ENCODE results near the gene ZNF582. TPM values are rescaled to one million over a fixed set of nuclear protein-coding genes. Genes with fewer than 3 reads are reported as not detected.

ZNF582 gene
- total RNA-seq, 1 donor from 2014 or later, result 2.5 TPM

DNA sequence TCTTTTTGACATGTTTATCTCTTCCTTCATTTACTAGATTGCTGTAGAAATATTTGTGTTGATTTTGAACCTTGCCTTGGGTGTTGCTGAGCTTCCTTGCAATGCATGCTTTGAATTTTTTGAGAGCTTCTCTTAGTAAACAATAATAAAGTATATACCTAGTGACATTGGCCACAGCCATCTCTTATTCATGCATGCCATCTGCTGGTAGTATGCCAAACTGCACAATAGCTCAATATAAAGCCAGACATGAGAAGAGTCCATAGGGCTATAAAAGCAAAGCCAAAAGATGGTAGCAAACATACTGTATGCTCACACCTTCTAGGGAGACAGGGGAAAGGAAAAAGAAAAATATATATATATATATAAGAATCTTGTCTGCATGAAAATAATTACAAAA lies 59.8 kb downstream of the ZNF582 start:
- Mint-ChIP-seq H3K9me3 (peaks cover 21% of the 10 kb centered on the region), H3K36me3 (no peaks in the 10 kb centered on the region), H3K27ac (no peak overlapping the region), H3K4me1 (no peaks in the 10 kb centered on the region), H3K4me3 (no peak overlapping the region), H3K27me3 (ENCODE audit: insufficient read depth, low read depth) (peaks cover 2% of the 10 kb centered on the region)
- Histone ChIP-seq H3K4me3 (no peak overlapping the region), H3K9ac (no peak overlapping the region), H3F3A (ENCODE audit: low read depth) (no peaks in the 10 kb centered on the region), H3K4me2 (no peak overlapping the region), H3K27me3 (no peaks in the 10 kb centered on the region), H4K20me1 (ENCODE audit: low read depth) (no peaks in the 10 kb centered on the region), H2AFZ (replicated peaks) (no peak overlapping the region), H3K27ac (no peak overlapping the region), H3K36me3 (no peaks in the 10 kb centered on the region), H3K79me2 (ENCODE audit: low read depth) (no peaks in the 10 kb centered on the region), H3K4me1 (no peaks in the 10 kb centered on the region), H3K9me3 (ENCODE audit: low read depth) (no peaks in the 10 kb centered on the region)
- no peak for TF ChIP-seq EZH2 (IDR thresholded peaks at IDR 0.05)
- TF ChIP-seq, protein P1, sequence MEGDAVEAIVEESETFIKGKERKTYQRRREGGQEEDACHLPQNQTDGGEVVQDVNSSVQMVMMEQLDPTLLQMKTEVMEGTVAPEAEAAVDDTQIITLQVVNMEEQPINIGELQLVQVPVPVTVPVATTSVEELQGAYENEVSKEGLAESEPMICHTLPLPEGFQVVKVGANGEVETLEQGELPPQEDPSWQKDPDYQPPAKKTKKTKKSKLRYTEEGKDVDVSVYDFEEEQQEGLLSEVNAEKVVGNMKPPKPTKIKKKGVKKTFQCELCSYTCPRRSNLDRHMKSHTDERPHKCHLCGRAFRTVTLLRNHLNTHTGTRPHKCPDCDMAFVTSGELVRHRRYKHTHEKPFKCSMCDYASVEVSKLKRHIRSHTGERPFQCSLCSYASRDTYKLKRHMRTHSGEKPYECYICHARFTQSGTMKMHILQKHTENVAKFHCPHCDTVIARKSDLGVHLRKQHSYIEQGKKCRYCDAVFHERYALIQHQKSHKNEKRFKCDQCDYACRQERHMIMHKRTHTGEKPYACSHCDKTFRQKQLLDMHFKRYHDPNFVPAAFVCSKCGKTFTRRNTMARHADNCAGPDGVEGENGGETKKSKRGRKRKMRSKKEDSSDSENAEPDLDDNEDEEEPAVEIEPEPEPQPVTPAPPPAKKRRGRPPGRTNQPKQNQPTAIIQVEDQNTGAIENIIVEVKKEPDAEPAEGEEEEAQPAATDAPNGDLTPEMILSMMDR (IDR thresholded peaks at IDR 0.05), result peak; percentile 73
- peak; percentile 48 for DNase-seq (ENCODE audit: low spot score)

Other genes starting within 250 kb of the ZNF582 start
- gene GALP, start 217.5 kb downstream of the ZNF582 start, total RNA-seq (ENCODE audit: low replicate concordance), result 0.71 and 1.8 TPM in 2 replicates
- gene ZSCAN5B, start 195.8 kb downstream of the ZNF582 start, total RNA-seq (ENCODE audit: low replicate concordance), result not detected in 2 replicates
- gene ZSCAN5C, start 191.3 kb downstream of the ZNF582 start, total RNA-seq (ENCODE audit: low replicate concordance), result not detected in 2 replicates
- not detected in 2 replicates for gene EDDM13, start 120.8 kb downstream of the ZNF582 start, total RNA-seq (ENCODE audit: low replicate concordance)
- gene ZSCAN5A, start 78.7 kb downstream of the ZNF582 start, total RNA-seq (ENCODE audit: low replicate concordance), result 1.6 and 7.8 TPM in 2 replicates
- gene ZNF583, start 10.8 kb upstream of the ZNF582 start, total RNA-seq (ENCODE audit: low replicate concordance), result 4.5 and 7.7 TPM in 2 replicates
- gene ZNF667, start 83.8 kb upstream of the ZNF582 start, total RNA-seq (ENCODE audit: low replicate concordance), result 8.0 and 8.6 TPM in 2 replicates
- gene ZNF471, start 114.3 kb upstream of the ZNF582 start, total RNA-seq (ENCODE audit: low replicate concordance), result 1.4 and 1.9 TPM in 2 replicates
- 11.2 and 11.9 TPM in 2 replicates for gene ZFP28, start 145.4 kb upstream of the ZNF582 start, total RNA-seq (ENCODE audit: low replicate concordance)
- 6.5 and 6.7 TPM in 2 replicates for gene ZNF470, start 173.9 kb upstream of the ZNF582 start, total RNA-seq (ENCODE audit: low replicate concordance)
- gene ZNF71, start 201.8 kb upstream of the ZNF582 start, total RNA-seq (ENCODE audit: low replicate concordance), result 9.3 and 16.2 TPM in 2 replicates
- 2.1 and 2.4 TPM in 2 replicates for gene SMIM17, start 249.6 kb upstream of the ZNF582 start, total RNA-seq (ENCODE audit: low replicate concordance)